Sigmoid colon (tissue), 4 donors: ENCODE data around the gene PCDHGA1.

Experiments
- CTCF ChIP-seq, 4 experiments: fragments of 450-650 bp in 3 of 4; fragments of 200-600 bp in 1 of 4; IDR thresholded peaks; one replicate each; pipeline ENCODE4 v1.5.1; 2016 to 2019; ENCODE audit warnings: antibody characterized with exemption in 4 of 4, mild to moderate bottlenecking in 3 of 4, moderate library complexity in 2 of 4
- EP300 ChIP-seq, 4 donors: sonication (generic); formaldehyde crosslinking; IDR thresholded peaks; one replicate each; pipeline ENCODE4 v1.6.1; 2017; ENCODE audit warnings: antibody characterized with exemption in 4 of 4
- POLR2A ChIP-seq, 2 donors: fragments of 450-650 bp; IDR thresholded peaks; one replicate each; pipeline ENCODE4 v1.6.1; 2016; ENCODE audit warnings: antibody characterized with exemption in 2 of 2, mild to moderate bottlenecking in 2 of 2, moderate library complexity in 2 of 2
- POLR2AphosphoS5 ChIP-seq, 4 donors: sonication (generic); formaldehyde crosslinking; IDR thresholded peaks; one replicate each; pipeline ENCODE4 v1.6.1; 2017; ENCODE audit warnings: antibody characterized with exemption in 4 of 4

GRCh38 chr5:141402553-141403243 lies 72.4 kb downstream of the PCDHGA1 start, which contains the start of gene PCDHGA9:
- TF ChIP-seq CTCF (IDR thresholded peaks at IDR 0.05) = no peak
- no peak for TF ChIP-seq EP300 (IDR thresholded peaks at IDR 0.05)
- TF ChIP-seq POLR2A (IDR thresholded peaks at IDR 0.05) = no peak
- TF ChIP-seq POLR2AphosphoS5 (IDR thresholded peaks at IDR 0.05) = no peak
